G401.6 (cell line): ENCODE data around the gene VAT1.
A peak's percentile ranks its signal among the peaks of the same experiment; 100 is the strongest.
"Not testable (repeated sequence)": the region's sequence is repeated elsewhere in the genome, so short reads cannot be mapped to it uniquely, and the experiment has no call there.

Source experiments
- FAIRE-seq: peaks from 2 replicates; lab custom pipeline; 2012; peaks lifted over from hg19 to GRCh38; lab: Jason Lieb, UNC

VAT1 gene

GRCh38 chr17:43021741-43022512, at the start of gene VAT1:
TSS of gene VAT1 (minus strand) at chr17:43022385. CDS start at chr17:43022322, 63 bp downstream.
- peak; percentile 69 for FAIRE-seq

GRCh38 chr17:43070872-43071271, 48.7 kb upstream of the VAT1 start:
- no peak for FAIRE-seq

- FAIRE-seq, result no peak
Measured at GRCh38 chr17:43070257-43070656, 48.1 kb upstream of the VAT1 start.

- no peak for FAIRE-seq
Measured at GRCh38 chr17:43069368-43069898, 47.2 kb upstream of the VAT1 start.

- no peak for FAIRE-seq
Measured at GRCh38 chr17:43068570-43069367, 46.6 kb upstream of the VAT1 start.

GRCh38 chr17:43062984-43063638, 40.9 kb upstream of the VAT1 start:
- FAIRE-seq, result no peak

GRCh38 chr17:43056051-43056450, 33.9 kb upstream of the VAT1 start:
- no peak for FAIRE-seq

GRCh38 chr17:43053008-43053407, 30.8 kb upstream of the VAT1 start:
- not testable (repeated sequence) for FAIRE-seq

- FAIRE-seq, result no peak
Measured at GRCh38 chr17:43051969-43052368, 29.8 kb upstream of the VAT1 start.

GRCh38 chr17:43044024-43044423, 21.8 kb upstream of the VAT1 start:
- no peak for FAIRE-seq

- FAIRE-seq, result no peak
Measured at GRCh38 chr17:43043307-43043706, 21.1 kb upstream of the VAT1 start.

- FAIRE-seq, result no peak
Measured at GRCh38 chr17:43042025-43042628, 19.9 kb upstream of the VAT1 start.

GRCh38 chr17:43040655-43041054, 18.5 kb upstream of the VAT1 start:
- FAIRE-seq, result no peak

- no peak for FAIRE-seq
Measured at GRCh38 chr17:43039646-43040045, 17.5 kb upstream of the VAT1 start.

GRCh38 chr17:43034894-43035293, 12.7 kb upstream of the VAT1 start:
- FAIRE-seq, result no peak

GRCh38 chr17:43033948-43034881, 12.0 kb upstream of the VAT1 start:
- FAIRE-seq, result no peak

GRCh38 chr17:43031666-43032065, 9.5 kb upstream of the VAT1 start:
- FAIRE-seq, result no peak

GRCh38 chr17:43030137-43030767, 8.1 kb upstream of the VAT1 start:
- FAIRE-seq, result no peak

GRCh38 chr17:43028221-43028861, 6.2 kb upstream of the VAT1 start:
- no peak for FAIRE-seq
